ENCODE results near the gene TOR3A. TPM values are rescaled to one million over a fixed set of nuclear protein-coding genes. Genes with fewer than 3 reads are reported as not detected.

Gene TOR3A
- total and polyA plus RNA-seq, 10 of the 15 experiments (the other 5 are each of a cell fraction or from before 2014, with no cell fraction given) = 8.6 to 87.9 (median 46.3) TPM

DNA sequence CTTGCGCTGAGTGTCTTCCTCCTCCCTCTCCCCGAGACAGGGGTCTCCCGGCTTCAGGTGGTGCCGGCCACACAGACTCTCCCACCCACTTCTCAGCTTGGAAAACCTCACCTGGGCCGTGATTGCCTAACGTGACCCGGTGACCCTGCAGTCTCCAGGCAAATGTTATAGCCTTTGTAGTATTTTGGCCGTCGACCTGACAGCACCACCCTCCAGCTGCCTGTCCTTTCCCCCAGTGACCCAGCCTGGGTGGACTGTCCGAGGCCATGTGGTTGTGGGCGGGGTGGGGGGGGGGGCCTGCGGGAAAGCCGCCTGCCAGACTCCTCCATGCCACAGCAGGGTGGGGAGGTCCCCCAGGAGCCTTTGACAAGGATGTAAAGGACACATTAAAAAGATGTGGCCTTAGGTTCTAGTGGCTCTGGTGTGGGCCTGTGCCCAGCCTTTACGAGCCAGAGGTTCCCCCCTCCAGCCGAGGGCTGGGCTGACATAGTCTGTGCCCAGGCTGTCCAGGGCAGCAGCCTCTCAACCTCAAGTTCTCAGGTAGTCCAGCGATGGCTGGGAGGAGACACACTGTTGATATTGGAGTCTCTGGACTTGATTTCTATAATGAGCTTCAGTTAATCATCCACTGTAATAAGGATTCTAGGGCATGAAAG lies 8.1 kb downstream of the TOR3A start:
- H3K27me3 ChIP-seq (replicated peaks in 1 of 2; ENCODE audit: control insufficient read depth in 2 of 2, insufficient read depth in 2 of 2, low read length in 1 of 2) = no peaks in the 10 kb centered on the region
- POLR2A ChIA-PET = interaction anchor here (0.6 kb wide), 2 partner anchors 28 to 136 kb away, joined by 3 to 6 read pairs; no protein-coding TSS in a partner anchor

More for the DNA sequence above, 8.1 kb downstream of the TOR3A start:
- no TSS peak for BruUV-seq (replicated peaks)
- no peak overlapping the region for H2AFZ ChIP-seq (ENCODE audit: control insufficient read depth, low read depth, low read length)
- no peaks in the 10 kb centered on the region for H4K20me1 ChIP-seq (ENCODE audit: control insufficient read depth, insufficient read depth)
- no peak overlapping the region for H3K27ac ChIP-seq (ENCODE audit: control insufficient read depth, insufficient read depth)
- H3K4me3 ChIP-seq = no peak overlapping the region
- peaks cover 17% of the 10 kb centered on the region for H3K79me2 ChIP-seq (ENCODE audit: control insufficient read depth, insufficient read depth, low read length)
- no peak overlapping the region for H3K9ac ChIP-seq (ENCODE audit: control insufficient read depth, insufficient read depth, low read length)
- H3K4me2 ChIP-seq (ENCODE audit: control insufficient read depth, insufficient read depth) = no peak overlapping the region
- peaks cover 19% of the 10 kb centered on the region for H3K4me1 ChIP-seq (ENCODE audit: control insufficient read depth, insufficient read depth, low read length)
- ATAC-seq (no peak), FAIRE-seq (no peak), DNase-seq (ENCODE audit: low read depth, low spot score) (no peak)
- 94% methylated on average over 14 of the region's 16 CpGs for WGBS (ENCODE audit: insufficient coverage, insufficient replicate concordance, low lambda C conversion rate, missing lambda C conversion rate)
- TF ChIP-seq SMAD5 (IDR thresholded peaks at IDR 0.05; ENCODE audit: low read depth) (no peak), SPI1 (IDR thresholded peaks at IDR 0.05; ENCODE audit: borderline replicate concordance, insufficient read depth, low read depth, low read length) (no peak), TCF12 (IDR thresholded peaks at IDR 0.05; ENCODE audit: low read depth, low read length) (no peak), POU2F2 (IDR thresholded peaks at IDR 0.05; ENCODE audit: borderline replicate concordance, low read depth, low read length) (no peak), FOS (IDR thresholded peaks at IDR 0.05; ENCODE audit: borderline replicate concordance, extremely low read depth, insufficient read length) (no peak), MTA2 (IDR thresholded peaks at IDR 0.05; ENCODE audit: low read depth) (no peak), NBN (IDR thresholded peaks at IDR 0.05) (no peak), PML (IDR thresholded peaks at IDR 0.05; ENCODE audit: low read length) (no peak), MEF2B (IDR thresholded peaks at IDR 0.05; ENCODE audit: partially characterized antibody, poor library complexity, severe bottlenecking) (no peak), POLR2AphosphoS2 (IDR thresholded peaks at IDR 0.05; ENCODE audit: low read depth, low read length) (no peak), CUX1 (IDR thresholded peaks at IDR 0.05; ENCODE audit: insufficient replicate concordance, low read depth, low read length) (no peak), HDAC6 (IDR thresholded peaks at IDR 0.05; ENCODE audit: unreplicated experiment) (no peak), NR2C1 (IDR thresholded peaks at IDR 0.05) (no peak), HDAC2 (IDR thresholded peaks at IDR 0.05) (no peak), POLR2AphosphoS5 (IDR thresholded peaks at IDR 0.05; ENCODE audit: low read length) (no peak)
- TF ChIP-seq, protein P1, sequence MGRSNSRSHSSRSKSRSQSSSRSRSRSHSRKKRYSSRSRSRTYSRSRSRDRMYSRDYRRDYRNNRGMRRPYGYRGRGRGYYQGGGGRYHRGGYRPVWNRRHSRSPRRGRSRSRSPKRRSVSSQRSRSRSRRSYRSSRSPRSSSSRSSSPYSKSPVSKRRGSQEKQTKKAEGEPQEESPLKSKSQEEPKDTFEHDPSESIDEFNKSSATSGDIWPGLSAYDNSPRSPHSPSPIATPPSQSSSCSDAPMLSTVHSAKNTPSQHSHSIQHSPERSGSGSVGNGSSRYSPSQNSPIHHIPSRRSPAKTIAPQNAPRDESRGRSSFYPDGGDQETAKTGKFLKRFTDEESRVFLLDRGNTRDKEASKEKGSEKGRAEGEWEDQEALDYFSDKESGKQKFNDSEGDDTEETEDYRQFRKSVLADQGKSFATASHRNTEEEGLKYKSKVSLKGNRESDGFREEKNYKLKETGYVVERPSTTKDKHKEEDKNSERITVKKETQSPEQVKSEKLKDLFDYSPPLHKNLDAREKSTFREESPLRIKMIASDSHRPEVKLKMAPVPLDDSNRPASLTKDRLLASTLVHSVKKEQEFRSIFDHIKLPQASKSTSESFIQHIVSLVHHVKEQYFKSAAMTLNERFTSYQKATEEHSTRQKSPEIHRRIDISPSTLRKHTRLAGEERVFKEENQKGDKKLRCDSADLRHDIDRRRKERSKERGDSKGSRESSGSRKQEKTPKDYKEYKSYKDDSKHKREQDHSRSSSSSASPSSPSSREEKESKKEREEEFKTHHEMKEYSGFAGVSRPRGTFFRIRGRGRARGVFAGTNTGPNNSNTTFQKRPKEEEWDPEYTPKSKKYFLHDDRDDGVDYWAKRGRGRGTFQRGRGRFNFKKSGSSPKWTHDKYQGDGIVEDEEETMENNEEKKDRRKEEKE (IDR thresholded peaks at IDR 0.05) = no peak
- peaks cover 24 to 38% of the 10 kb centered on the region in 2 experiments for H3K36me3 ChIP-seq (ENCODE audit: control insufficient read depth in 2 of 2, insufficient read depth in 2 of 2, low read length in 1 of 2)
- no peaks in the 10 kb centered on the region for H3K9me3 ChIP-seq (replicated peaks; ENCODE audit: control insufficient read depth, insufficient read depth, low read length)
- ChIA-PET CTCF (interaction anchor here (0.9 kb wide), 1 partner anchor 30 kb away, joined by 3 read pairs; no protein-coding TSS in a partner anchor), SMC1A (ENCODE audit: uncharacterized antibody, unreplicated experiment) (interaction anchor here (1.4 to 1.7 kb wide), 2 partner anchors 9 to 30 kb away, joined by 3 to 5 read pairs; no protein-coding TSS in a partner anchor), RAD21 (ENCODE audit: unreplicated experiment) (interaction anchor here (1.2 kb wide), 1 partner anchor 280 kb away, joined by 3 read pairs; no protein-coding TSS in a partner anchor)
- in situ Hi-C loops (cut with MboI) = loop anchor here (25.0 kb wide), 1 partner anchor 722 kb away; no protein-coding TSS in a partner anchor
- intact Hi-C loops (cut with micrococcal nuclease; ENCODE audit: unreplicated experiment) = no loop called here
